Stimulated activated CD4-positive, alpha-beta T cell treated with anti-CD3 and anti-CD28 coated beads, Interleukin-1b, Interleukin-23, amount 100 ng/mL, for 24 hours (primary cell): ENCODE results near the gene DKKL1.
"Not testable (repeated sequence)": the region's sequence is repeated elsewhere in the genome, so short reads cannot be mapped to it uniquely, and the experiment has no call there.

Experiments used
- DNase-seq, 4 experiments: peaks; one replicate each; pipeline ENCODE4 v3.0.0-alpha.2; 2020; ENCODE audit warnings: low read depth in 4 of 4, low spot score in 1 of 4

DKKL1 gene

DNA sequence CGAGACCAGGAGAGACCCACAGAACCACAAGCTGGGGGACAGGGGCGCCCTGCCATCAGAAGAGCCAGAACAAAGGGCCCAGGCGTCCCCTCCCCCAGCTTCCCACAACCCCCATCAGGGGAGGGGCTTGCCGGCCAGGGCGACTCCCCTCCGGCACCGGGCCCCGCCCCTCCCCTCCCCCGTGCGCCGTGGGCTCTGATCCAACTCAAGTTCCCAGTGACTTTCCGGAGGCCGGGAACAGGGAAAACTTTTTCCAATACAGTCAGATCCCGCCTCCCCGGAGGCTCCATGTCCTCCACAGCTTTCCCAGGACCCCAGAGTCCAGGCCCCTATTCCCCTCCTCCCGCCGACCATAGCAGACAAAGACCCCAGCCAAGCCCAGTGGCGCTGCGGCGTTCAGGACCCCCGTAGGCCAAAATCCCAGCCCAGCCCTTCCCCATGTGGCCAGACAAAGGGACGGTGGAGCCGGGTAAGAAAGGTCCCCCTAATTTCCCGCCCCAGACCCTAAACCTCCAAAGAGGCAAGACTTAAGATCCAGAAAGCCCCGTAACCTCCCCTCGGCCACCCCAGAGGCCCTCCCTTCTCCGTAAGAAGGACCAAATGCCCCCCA lies 2.1 kb upstream of the DKKL1 start:
- DNase-seq: no peak

DNA sequence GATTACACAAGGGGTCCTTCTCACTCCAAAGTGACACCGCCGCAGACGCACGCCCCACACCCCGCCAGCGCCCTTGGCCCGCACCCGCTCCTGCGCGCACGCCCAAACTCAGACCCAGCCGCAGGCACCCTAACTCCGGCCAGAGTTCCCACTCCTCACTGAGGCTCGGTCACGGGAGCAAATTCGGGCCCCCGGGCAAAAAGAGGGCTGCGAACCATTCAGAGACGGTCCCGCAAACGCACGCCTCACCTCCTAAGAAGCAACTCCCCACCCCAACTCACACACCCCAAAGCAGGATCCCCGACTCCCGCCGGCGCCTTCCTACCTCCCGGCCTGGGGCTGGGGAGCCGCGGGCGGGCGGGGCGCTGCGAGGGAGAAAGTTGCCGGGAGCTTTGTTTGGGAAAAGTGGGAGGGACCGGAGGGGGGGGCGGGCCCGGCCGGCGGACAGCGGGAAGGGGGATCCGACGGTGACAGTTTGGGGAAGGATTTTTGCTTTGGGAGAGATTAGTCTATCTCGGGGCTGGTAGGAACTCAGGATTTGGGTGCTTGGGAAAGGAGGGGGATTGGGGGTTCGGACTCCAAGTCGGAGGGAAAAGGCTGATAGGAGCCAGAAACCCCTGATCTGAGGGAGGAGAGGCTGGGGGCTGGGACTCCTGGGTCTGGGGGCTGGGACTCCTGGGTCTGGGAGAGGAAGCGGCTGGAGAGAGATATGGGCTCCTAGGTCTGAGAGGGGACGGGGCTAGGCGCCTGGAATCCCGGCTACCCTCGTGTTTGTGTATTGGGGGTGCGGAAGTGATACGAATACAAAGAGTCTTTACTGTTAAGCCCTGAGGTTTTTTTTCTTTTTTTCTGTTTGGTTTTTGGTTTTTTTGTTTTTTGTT lies 1.4 kb upstream of the DKKL1 start, which contains the start of gene TEAD2:
TSS of gene TEAD2 (minus strand) at position 369 of the 881 bp plus-strand sequence. CDS start 2,341 bp downstream, outside the sequence.
- DNase-seq: no peak

DNA sequence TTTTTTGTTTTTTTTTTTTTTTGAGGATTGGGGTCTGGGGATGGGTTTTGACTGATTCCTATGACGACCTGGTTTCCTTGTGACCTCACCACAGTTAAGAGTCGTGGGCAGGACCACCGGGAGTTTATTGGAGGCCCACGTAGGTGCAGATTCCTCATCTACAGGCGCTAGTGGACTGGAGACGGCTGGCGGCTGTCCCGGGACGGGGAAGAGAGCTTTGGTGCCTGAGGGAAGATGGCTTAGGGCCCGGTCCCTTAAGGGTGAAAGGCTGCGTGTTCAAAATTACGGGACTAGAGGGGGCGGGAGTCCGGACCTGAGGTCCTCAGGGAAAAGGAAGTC lies 779 bp upstream of the DKKL1 start:
- DNase-seq: no peak

DNA sequence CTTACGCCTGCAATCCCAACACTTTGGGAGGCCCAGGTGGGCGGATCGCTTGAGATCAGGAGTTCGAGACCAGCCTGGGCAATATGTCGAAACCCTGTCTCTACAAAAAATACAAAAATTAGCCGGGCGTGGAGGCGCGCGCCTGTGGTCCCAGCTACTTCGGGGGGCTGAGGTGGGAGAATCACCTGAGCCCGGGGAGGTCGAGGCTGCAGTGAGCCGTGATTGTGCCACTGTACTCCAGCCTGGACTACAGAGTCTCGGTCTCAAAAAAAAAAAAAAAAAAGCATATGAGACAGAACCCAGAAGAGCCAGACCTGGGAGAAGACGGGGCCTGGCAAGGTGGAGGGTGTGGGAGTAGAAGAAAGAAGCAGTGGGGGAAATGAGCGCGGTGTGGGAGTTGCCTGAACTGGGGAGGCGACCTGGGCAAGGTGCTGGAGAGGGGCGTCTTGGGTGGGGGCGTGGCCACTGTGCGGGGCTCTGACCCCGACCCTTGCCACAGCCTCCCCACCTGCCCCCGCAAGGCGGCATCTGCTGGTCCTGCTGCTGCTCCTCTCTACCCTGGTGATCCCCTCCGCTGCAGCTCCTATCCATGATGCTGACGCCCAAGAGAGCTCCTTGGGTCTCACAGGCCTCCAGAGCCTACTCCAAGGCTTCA lies 533 bp downstream of the DKKL1 start:
- DNase-seq: no peak

DNA sequence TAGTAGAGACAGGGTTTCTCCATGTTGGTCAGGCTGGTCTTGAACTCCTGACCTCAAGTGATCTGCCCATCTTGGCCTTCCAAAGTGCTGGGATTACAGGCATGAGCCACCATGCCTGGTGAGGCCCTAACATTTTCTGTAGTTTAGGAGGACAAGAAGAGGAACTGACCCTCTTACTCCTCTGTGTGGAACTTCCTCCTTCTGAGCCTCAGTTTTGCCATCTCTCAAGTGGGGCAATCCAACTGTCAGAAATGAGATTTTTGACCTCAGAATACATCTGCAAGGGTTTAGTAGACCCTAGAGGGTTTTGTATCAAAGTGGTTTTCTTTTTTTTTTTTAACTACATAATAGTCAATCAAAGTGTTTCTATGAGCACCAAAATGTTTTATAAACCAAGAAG lies 2.4 kb downstream of the DKKL1 start:
- DNase-seq: no peak

DNA sequence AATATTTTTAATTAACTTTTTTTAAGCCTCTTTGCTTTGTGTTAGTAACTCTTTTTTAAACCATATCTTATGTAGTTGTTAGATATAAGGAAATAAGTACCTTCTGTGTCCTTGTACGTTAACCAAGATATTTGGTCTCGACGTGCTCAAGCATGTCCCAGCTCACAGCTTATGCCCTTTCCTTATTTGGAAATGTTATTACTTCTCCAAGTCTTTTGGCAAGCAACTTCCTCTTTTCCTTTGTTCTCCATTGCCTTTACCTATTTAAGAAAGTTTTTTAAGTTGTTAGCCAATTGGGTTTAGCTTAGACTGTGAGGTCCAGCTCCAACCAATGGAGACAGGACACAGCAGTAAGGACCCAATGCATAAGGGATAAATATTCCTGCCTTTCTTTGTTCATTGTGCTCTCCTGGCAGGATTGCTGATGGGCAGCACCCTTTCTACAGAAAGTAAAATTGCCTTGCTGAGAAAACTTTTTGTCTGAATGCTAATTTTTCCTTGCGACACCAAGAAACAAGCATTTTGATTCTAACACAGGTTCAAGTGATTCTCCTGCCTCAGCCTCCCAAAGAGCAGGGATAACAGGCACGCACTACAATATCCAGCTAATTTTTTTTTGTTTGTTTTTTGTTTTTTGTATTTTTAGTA lies 5.2 kb downstream of the DKKL1 start:
- no peak for DNase-seq

DNA sequence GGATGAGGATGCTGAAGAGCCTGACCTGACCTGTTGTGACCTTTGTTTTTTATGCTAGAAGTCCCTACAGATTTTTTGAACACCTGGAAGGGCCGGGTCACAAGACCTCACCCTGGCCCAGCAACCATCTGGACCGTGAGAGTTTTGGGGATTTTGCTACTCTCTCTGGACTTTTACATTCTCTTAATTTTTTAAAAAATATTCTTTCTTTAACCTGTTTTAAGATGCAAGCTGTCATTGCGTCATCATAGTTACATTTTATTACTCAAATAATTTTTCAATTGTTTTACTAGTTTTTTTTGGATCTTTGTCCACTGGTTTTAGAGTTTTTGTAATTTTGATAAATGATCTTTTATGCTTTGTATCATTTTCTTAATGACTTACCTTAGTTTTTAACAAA lies 7.5 kb downstream of the DKKL1 start:
- DNase-seq: no peak

DNA sequence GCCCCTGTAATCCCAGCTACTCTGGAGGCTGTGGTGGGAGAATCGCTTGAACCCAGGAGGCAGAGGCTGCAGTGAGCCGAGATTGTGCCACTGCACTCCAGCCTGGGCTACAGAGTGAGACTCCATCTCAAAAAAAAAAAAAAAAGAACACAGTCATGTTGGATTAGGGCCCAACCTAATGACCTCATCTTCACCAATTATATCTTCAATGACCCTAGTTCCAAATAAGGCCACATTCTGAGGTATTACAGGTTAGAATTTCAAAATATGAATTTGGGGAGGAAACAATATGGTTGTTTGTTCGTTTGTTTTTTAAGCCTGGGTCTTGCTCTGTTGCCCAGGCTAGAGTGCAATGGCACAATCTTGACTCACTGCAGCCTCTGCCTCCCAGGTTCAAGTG lies 9.5 kb downstream of the DKKL1 start:
- DNase-seq: not testable (repeated sequence)

DNA sequence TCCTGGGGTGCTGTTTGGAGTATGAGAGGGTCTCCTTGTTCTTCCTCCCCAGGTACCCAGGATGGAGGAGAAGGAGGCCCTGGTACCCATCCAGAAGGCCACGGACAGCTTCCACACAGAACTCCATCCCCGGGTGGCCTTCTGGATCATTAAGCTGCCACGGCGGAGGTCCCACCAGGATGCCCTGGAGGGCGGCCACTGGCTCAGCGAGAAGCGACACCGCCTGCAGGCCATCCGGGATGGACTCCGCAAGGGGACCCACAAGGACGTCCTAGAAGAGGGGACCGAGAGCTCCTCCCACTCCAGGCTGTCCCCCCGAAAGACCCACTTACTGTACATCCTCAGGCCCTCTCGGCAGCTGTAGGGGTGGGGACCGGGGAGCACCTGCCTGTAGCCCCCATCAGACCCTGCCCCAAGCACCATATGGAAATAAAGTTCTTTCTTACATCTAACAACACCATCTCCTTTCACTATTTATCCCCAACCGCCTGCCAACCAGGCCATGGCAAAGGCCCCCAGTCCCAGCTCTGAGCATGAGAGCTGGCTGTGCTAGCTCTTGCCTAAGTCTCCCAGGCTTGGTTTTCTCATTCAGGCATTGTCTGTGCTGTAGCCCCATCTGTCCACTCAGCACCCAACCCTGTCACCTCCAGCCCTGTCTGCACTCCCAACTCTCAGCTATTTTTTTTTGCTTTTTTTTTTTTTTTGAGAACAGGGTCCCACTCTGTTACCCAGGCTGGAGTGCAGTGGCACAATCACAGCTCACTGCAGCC lies 11.2 kb downstream of the DKKL1 start:
- no peak for DNase-seq

DNA sequence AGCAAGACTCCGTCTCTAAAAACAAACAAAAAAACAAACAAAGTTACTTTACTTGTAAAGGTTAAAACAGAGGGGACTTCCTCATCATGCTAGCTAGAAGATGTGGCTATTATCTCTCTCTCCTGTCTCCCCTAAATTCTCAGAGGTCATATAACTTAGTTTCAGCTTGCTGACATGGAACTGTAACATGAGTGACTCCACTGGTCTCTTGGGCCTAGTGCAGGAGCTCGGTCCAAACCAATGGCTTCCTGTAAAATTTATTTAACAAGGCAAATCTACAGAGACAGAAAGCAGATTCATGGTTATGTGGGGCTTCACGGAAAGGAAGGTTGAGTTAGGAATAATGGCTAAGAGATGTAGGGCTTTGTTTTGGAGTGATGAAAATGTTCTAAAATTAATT lies 14.8 kb downstream of the DKKL1 start:
- no peak for DNase-seq

DNA sequence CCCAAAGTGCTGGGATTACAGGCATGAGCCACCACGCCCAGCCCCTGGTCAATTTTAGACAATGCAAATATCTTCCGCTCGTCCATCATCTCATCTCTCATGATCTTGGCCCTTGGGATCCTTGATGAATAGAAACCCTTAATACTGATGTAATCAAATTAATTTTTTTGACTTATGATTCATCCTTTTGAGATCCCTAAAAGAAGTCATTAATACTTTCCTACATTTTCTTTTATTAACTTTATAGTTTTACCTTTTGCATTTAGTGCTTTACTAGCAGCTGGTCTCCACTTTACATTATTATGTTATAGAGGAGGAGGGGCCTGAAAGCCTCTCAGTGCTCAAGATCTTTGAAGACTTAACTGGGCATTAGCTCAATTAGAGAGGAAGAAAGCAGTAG lies 16.7 kb downstream of the DKKL1 start:
- DNase-seq: no peak

DNA sequence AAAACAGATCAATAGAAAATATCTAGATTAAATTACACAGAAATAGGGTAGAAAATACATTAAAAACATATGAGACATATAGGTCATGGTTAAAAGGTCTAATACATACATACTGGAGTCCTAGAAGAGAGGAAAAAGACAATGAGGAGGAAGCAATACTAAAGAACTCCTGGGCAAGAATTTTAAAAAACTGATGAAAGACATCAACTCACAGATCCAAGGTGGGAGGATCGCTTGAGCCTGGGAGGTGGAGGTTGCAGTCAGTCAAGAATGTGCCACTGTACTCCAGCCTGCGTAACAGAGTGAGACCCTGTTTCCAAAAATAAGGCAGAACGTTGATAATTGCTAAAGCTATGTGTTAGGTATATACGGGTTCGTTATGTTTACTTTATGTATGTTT lies 19.0 kb downstream of the DKKL1 start:
- no peak for DNase-seq

DNA sequence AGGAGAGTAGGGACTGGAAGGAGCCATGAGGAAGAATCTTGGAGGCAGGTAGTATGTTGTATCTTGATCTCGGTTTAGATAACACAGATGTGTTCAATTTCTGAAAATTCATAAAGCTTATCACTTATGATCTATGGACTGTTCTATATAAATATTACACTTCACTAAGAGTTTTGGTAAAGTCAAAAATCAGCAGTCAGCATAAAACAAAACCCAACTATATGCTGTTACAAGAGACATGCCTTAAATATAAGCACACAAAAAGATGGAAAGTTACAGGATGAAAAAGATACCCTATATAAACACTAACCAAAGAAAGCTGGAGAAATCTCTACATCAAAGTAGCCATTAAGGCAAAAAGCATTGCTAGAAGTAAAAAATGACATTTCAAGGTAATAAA lies 19.9 kb downstream of the DKKL1 start:
- no peak for DNase-seq

DNA sequence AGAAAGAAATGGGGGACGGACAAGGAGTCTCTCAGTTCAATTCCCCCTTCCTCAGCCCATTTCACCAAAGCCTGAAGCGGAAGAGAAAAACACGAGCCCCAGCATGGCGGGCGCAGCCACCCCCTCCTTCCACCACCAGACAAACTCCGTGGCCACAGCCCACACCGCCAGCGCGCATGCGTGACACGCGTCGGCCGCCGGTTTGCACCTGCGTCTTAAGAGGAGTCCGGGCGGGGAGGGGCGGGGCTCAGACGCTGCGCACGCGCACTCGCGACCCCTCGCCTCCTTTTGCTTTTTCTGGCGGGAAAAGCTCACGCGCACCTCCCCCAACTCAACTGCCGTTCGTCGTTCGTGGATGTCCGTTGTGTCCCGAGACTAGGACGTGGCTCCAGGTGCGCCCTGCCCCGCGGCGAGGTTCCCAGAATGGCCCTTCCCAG lies 24.3 kb downstream of the DKKL1 start, which contains the start of gene KASH5:
TSS of gene KASH5 (plus strand) at position 314 of the 437 bp plus-strand sequence. CDS start 2,635 bp downstream, outside the sequence.
- peak; percentile 53 to 86 (median 70) for DNase-seq

DNA sequence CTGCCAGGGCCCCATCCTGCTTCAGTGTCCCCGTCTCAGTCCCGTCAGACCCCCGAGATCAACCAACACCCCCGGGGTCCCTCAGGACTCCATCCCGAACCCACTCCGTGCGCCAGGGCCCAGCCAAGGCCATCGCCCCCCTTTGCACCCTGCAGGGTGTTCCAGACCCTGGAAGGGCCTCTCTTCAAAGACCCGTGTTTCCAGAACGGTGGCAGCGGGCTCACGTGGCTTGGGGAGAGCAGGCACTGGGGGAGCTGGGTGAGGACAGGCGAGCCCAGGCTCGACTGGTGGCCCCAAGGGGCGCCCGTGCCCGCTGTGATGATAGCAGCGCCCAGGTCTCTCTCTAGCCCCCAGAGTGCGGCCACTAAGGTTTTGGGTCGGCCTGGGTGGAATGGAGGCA lies 25.7 kb downstream of the DKKL1 start:
- DNase-seq: no peak

DNA sequence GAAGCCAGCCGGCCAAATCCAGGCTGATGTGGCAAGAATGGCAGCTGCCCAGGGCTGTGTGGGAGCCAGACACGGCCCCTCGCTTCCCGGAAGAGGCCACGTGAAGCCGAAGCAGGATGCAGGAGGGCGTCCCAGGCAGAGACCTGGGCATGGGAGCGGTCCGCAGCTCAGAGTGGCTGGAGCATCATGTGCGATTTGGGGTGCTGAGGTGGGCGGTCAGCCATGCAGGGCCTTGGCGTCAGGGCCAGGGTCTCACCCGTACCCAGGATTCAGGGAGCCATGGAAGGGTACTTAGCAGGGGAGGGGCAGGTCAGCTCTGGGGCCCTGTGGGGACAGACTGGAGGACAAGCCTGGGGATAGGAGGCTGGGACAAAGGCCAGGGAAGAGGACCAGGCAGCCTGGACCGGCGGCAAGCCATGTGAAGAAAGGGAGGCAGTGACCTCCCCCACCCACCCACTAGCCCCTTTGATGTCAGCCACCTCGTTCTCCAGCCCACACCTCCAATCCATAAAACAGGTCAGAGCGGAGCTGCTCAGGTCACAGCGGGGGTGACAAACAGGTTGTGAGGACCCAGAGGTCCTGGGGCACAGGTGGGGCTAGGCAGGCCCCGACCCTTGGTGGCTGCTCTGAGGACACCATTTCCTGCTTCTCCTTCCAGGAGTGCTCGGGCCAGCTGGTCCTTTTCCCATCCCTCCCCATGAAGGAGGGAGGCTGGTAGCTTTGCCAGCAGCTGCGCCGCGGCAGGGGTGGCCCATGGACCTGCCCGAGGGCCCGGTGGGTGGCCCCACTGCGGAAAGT lies 26.7 kb downstream of the DKKL1 start:
- no peak for DNase-seq

DNA sequence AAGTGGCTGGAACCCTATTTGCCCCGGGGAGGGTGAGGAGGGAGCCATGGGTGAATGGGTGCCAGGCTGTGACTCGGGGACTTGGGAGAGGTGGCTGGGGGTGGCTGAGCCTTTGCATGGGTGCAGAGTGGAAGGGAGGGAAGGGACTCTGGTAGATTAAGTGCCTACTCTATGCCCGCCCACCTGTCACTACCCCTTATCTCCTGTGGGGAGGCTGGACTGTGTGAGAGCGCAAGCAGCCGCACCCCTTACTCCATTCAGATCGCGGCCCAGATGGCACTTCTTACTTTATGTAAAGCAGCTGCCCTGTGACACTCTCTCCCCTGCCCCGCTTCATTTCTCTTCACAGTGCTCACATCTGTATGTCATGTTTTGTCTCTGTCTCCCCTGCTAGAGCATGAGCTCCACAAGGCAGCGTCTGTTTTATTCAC lies 27.3 kb downstream of the DKKL1 start:
- no peak for DNase-seq

DNA sequence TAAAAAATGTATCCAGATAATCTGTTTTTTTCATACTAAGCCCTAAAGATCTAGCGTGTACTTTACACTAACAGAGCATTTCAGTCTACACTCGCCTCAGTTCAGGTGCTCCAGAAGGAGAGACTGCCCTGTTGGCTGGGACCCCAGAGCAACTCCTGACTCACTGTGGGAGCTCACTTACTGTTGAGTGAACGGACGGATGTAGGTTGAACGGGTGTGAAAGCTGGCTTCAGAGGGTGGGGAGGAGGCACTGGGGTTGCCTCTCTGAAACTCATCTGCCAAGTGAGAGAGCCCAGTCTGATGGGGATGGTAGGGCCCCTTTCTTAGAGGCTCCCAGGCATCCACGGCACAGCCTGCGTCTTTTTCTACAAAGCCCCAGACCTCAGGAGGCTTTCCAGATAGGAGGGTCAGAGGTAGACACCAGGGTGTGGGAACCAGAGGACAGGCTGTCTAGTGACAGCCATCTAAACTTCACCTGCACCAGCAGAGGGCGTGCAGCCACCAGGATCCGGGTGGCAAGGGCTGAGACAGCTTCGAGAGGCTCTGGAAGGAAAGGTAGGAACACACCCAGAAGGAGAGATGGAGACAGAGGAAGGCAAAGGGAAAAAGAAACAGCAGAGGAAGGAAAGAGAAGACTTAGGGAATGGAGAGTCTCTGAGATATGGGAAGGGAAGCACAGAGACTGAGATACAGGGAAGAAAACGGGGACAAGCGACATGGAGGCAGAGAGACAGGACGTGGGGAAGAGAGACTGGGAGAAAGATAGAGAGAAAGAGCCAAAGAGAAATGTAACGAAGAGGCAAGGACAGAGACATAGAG lies 28.1 kb downstream of the DKKL1 start:
- DNase-seq: peak; percentile 37 to 68 (median 56)

DNA sequence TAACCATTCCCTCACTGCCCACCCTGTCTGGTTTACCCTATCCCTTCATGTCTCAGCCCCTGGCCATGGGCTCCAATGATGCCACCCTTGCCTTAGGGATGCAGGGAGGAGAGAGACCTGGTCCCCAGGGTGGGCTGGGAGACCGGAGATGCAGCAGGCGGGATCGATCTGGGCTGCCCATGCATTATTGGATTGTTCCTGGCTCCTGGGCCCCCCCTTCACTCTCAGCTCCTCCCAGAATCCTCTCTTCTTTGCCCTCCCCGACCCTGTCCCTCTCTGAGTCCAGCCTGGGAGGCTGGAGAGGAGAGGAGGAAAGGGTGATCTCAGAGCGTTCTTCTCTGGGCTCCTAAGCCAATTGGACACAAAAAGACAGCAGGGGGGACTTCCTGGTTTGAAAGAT lies 30.2 kb downstream of the DKKL1 start:
- DNase-seq: no peak
